ENCODE results near the gene POC1A.

POC1A gene

DNA sequence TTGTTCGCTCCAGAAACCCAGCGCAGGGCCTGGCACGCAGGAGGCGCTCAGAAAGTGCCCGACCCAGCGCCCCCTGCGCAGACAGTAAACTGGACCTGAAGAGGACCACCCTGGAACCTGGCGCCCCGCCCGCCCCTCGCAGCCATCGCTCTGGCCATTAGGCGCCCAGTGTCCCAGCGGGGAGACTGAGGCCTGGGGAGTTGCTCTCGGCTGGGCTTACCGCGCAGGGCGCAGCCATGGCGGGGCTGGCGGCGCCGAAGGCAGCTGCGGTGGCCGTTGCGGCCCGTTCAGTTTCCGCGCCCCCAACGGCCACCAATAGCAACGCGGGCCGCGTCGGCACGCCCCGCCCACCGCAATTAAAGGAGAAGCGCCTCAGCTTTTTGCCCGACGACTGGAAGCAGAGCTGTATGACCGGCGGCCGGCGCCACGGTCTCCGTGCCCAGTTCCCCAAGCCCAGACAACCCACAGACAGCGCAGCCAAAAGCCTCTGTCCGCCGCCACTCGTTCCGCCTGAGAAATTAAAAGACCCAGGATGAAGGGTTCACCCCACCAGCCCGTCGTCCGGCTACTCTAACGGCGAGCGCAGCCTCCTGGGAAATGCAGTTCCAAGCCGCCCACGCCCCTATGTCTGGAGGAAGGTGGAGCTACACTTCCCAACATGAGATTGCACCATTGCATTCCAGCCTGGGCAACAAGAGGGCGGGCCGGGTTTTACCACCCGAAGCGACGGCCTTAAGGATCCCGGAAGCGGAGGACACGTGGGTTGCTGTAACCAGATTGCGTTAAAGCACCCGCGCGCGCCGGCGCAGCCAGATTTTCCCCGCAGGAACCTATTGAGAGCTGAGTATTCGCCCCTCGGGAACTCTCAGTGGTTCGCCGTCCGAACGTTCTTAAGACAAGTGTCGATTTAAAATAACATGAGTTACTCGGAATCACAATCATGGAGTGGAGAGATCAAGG, at the start of gene POC1A:
TSS of gene POC1A (minus strand) at position 289 of the 960 bp plus-strand sequence. CDS start at position 238, 51 bp downstream.
- Histone ChIP-seq H3K9ac (ENCODE audit: low read length in 2 of 2) (peak within 1 kb of the TSS; percentile 86), H3K4me1 (ENCODE audit: control insufficient read depth, insufficient read depth, low read length) (peaks cover 12% of the 10 kb centered on the region), H3K4me3 (ENCODE audit: low read length in 2 of 2) (peak within 1 kb of the TSS; percentile 70 to 85), H3K36me3 (ENCODE audit: control insufficient read depth in 2 of 2, insufficient read depth in 2 of 2, low read length in 2 of 2) (no peaks in the 10 kb centered on the region), H3K9me3 (ENCODE audit: control insufficient read depth in 2 of 2, low read length in 2 of 2) (no peaks in the 10 kb centered on the region), H3K27me3 (ENCODE audit: control insufficient read depth in 1 of 2, insufficient read depth in 2 of 2, low read length in 2 of 2) (no peaks in the 10 kb centered on the region), H3K27ac (ENCODE audit: low read length) (peak within 1 kb of the TSS; percentile 73)

DNA sequence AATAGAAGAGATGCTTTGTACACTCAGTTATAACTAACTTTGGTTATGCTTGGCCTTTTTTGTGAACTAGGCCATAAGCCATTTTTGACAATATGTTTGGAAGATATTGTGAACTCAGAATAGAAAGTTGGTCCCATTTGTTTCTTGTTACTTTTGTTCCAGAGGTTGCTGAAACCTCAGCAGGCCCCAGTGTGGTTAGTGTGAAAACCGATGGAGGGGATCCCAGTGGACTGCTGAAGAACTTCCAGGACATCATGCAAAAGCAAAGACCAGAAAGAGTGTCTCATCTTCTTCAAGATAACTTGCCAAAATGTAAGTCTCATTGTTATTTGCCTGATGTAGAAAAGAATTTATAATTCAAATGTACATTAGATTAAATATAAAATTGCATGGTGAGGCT, 49.5 kb upstream of the POC1A start:
- Histone ChIP-seq H3K27me3 (ENCODE audit: control insufficient read depth in 1 of 2, insufficient read depth in 2 of 2, low read length in 2 of 2) (no peaks in the 10 kb centered on the region), H3K36me3 (ENCODE audit: control insufficient read depth in 2 of 2, insufficient read depth in 2 of 2, low read length in 2 of 2) (peaks cover 57 to 61% of the 10 kb centered on the region in 2 donors), H3K27ac (ENCODE audit: low read length) (no peak overlapping the region), H3K9ac (ENCODE audit: low read length in 2 of 2) (no peak overlapping the region), H3K4me3 (ENCODE audit: low read length in 2 of 2) (no peak overlapping the region), H3K9me3 (ENCODE audit: control insufficient read depth in 2 of 2, low read length in 2 of 2) (no peaks in the 10 kb centered on the region), H3K4me1 (ENCODE audit: control insufficient read depth, insufficient read depth, low read length) (peaks cover 6% of the 10 kb centered on the region)

DNA sequence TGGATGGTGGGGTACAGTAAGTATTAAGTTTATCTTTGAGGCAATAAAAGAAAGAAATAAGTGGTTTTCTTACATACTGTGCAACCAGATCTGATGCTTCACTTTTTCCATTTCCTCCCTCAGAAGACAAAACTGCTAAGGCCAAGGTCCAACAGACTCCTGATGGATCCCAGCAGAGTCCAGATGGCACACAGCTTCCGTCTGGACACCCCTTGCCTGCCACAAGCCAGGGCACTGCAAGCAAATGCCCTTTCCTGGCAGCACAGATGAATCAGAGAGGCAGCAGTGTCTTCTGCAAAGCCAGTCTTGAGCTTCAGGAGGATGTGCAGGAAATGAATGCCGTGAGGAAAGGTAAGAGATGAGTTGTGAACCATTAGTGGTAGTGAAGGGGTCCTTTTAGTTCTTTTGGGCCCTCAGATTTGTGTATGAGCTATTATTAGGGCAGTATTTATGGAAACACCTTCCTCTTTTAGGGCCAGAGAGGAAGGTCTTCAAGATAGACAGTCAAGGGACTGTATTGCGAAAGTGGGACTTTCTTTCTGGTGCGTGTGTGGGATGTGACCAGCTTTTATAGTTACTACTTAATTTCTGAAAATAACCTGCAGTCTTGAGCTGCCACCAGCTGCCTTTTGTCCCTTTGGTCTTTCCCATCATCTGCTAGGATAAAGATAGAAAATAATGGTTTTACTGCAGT, 48.3 kb upstream of the POC1A start:
- H3K36me3 ChIP-seq (ENCODE audit: control insufficient read depth in 2 of 2, insufficient read depth in 2 of 2, low read length in 2 of 2): peaks cover 45 to 49% of the 10 kb centered on the region in 2 donors
- H3K4me3 ChIP-seq (ENCODE audit: low read length in 2 of 2): no peak overlapping the region
- no peak overlapping the region for H3K9ac ChIP-seq (ENCODE audit: low read length in 2 of 2)
- no peak overlapping the region for H3K27ac ChIP-seq (ENCODE audit: low read length)
- H3K9me3 ChIP-seq (ENCODE audit: control insufficient read depth in 2 of 2, low read length in 2 of 2): no peaks in the 10 kb centered on the region
- H3K27me3 ChIP-seq (ENCODE audit: control insufficient read depth in 1 of 2, insufficient read depth in 2 of 2, low read length in 2 of 2): no peaks in the 10 kb centered on the region
- peaks cover 12% of the 10 kb centered on the region for H3K4me1 ChIP-seq (ENCODE audit: control insufficient read depth, insufficient read depth, low read length)

DNA sequence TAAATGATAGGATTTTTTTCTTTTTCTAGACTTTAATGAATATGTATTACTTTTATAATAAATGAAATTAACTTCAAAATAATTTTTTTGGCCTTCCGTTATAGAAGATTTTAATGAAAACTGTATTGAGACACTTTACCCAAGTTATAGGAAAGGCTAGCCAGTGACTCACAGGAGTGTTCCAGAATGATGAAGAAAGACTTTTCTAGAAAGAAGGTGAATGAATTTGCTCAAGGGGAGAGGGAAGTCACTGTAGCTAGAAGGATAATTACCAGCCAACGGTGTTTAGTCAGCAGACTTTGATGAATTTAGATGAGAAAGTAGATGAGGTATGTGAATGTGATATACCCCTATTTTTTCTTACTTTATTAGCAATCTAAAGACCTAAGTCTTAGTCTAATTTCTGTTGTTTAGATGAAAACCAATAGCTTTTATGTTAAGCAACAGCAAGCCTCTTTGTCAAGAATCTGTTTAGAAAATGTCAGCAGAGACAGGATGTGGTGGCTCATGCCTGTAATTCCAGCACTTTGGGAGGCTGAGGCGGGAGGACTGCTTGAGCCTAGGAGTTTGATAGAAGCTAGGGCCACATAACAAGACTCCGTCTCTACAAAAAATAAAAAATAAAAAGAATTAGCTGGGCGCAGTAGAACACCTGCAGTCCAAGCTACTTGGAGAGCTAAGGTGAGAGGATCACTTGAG, 46.9 kb upstream of the POC1A start:
- Histone ChIP-seq H3K9ac (ENCODE audit: low read length in 2 of 2) (no peak overlapping the region), H3K27ac (ENCODE audit: low read length) (no peak overlapping the region), H3K9me3 (ENCODE audit: control insufficient read depth in 2 of 2, low read length in 2 of 2) (no peaks in the 10 kb centered on the region), H3K36me3 (ENCODE audit: control insufficient read depth in 2 of 2, insufficient read depth in 2 of 2, low read length in 2 of 2) (peaks cover 37 to 43% of the 10 kb centered on the region in 2 donors), H3K4me3 (ENCODE audit: low read length in 2 of 2) (no peak overlapping the region), H3K27me3 (ENCODE audit: control insufficient read depth in 1 of 2, insufficient read depth in 2 of 2, low read length in 2 of 2) (no peaks in the 10 kb centered on the region), H3K4me1 (ENCODE audit: control insufficient read depth, insufficient read depth, low read length) (peaks cover 24% of the 10 kb centered on the region)

DNA sequence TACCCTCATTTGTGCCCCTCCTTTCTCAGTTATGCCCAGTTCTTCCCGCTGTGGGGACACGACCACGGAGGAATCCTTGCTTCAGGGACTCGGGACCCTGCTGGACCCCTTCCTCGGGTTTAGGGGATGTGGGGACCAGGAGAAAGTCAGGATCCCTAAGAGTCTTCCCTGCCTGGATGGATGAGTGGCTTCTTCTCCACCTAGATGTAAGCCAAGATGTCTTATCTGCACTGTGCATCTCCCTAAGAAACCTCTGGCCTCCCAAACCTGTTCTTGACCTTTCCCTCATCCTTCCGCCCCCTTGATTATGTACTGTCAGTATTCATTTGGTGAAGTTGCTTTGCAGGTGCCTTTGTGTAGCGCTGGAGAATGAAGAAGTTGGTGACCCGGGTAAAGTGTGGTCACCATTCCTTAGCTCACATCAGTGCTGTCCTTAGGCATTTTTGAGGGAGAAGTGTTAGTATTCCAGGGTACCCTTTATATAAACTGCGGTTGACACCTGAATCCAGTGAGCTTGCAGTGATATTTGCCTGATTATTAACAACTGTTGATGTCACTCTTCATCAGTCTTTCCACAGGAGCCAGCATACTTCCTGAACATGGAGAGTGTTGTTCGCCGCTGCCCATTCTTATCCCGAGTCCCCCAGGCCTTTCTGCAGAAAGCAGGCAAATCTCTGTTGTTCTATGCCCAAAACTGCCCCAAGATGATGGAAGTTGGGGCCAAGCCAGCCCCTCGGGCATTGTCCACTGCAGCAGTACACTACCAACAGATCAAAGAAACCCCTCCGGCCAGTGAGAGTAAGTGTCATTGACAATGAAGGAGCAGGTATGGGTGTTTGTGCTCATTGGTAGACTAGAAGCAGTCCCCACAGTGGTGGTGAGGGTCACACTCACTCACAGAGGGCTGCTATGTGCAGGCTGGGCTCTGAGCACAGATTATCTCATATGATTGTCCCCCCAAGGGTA, 44.7 kb upstream of the POC1A start:
- Histone ChIP-seq H3K9me3 (ENCODE audit: control insufficient read depth in 2 of 2, low read length in 2 of 2) (no peaks in the 10 kb centered on the region), H3K4me3 (ENCODE audit: low read length in 2 of 2) (peak overlapping the region; percentile 83 to 91), H3K9ac (ENCODE audit: low read length in 2 of 2) (peak overlapping the region; percentile 85), H3K27me3 (ENCODE audit: control insufficient read depth in 1 of 2, insufficient read depth in 2 of 2, low read length in 2 of 2) (no peaks in the 10 kb centered on the region), H3K27ac (ENCODE audit: low read length) (peak overlapping the region; percentile 49), H3K36me3 (ENCODE audit: control insufficient read depth in 2 of 2, insufficient read depth in 2 of 2, low read length in 2 of 2) (peaks cover 18 to 21% of the 10 kb centered on the region in 2 donors), H3K4me1 (ENCODE audit: control insufficient read depth, insufficient read depth, low read length) (peaks cover 39% of the 10 kb centered on the region)

DNA sequence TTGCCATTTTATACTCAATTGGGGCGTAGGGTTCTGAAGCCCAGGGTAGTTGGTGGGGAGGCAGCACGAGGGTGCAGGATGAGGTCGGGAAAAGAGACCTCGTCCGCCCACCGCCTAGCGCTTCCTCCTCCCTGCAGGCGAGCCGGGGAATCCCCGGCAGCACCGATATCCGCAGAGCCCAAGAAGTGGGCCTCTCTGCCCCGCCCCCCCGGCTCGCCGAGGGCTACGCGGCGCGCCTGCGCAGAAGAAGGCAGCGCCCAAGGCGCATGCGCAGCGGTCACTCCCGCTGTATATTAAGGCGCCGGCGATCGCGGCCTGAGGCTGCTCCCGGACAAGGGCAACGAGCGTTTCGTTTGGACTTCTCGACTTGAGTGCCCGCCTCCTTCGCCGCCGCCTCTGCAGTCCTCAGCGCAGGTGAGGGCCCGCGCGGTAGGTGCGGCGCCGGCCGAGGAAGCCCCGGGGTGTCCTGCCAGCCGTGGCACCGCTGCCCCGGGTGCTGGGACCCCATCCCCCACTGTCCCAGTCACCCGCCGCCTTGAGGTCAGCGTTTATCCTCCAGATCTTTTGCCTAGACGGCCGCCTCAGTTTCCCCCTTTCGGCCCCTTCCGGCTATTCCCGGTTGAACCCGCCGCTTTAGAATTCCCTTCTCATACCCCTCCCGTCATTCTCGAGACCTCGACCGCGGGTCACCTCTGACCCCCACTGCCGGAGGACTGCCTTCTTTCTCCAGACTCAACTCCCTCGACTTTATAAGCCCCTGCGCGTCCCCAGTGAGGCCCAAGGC, 43.8 kb upstream of the POC1A start, which contains the start of gene ALAS1:
TSS of gene ALAS1 (plus strand) at position 319 of the 784 bp plus-strand sequence. CDS start 1,082 bp downstream, outside the sequence.
- Histone ChIP-seq H3K27me3 (ENCODE audit: control insufficient read depth in 1 of 2, insufficient read depth in 2 of 2, low read length in 2 of 2) (no peaks in the 10 kb centered on the region), H3K36me3 (ENCODE audit: control insufficient read depth in 2 of 2, insufficient read depth in 2 of 2, low read length in 2 of 2) (peaks cover 12 to 14% of the 10 kb centered on the region in 2 donors), H3K4me1 (ENCODE audit: control insufficient read depth, insufficient read depth, low read length) (peaks cover 44% of the 10 kb centered on the region), H3K4me3 (ENCODE audit: low read length in 2 of 2) (peak within 1 kb of the TSS; percentile 83 to 91), H3K9me3 (ENCODE audit: control insufficient read depth in 2 of 2, low read length in 2 of 2) (no peaks in the 10 kb centered on the region), H3K9ac (ENCODE audit: low read length in 2 of 2) (peak within 1 kb of the TSS; percentile 85), H3K27ac (ENCODE audit: low read length) (peak within 1 kb of the TSS; percentile 49)

DNA sequence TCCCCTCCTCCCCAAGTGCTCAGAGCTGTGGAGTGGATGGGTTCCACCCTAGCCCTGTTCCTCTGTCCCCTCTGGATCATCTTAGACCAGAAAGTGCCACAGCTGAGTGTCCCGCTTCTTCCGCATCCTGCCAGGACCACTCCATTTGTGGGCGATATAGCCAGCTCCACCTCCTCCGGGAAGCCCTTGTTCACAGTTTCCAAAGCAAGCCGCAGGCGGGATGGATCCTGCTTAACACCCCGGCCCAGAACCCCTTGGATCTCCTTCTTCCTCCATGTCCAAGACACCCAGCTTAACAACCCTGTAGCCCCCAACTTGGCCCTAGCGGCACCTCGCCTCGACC, 43.2 kb upstream of the POC1A start:
- peak overlapping the region; percentile 49 for H3K27ac ChIP-seq (ENCODE audit: low read length)
- H3K36me3 ChIP-seq (ENCODE audit: control insufficient read depth in 2 of 2, insufficient read depth in 2 of 2, low read length in 2 of 2): peaks cover 8 to 9% of the 10 kb centered on the region in 2 donors
- peak overlapping the region; percentile 12 to 64 for H3K9ac ChIP-seq (ENCODE audit: low read length in 2 of 2)
- no peaks in the 10 kb centered on the region for H3K27me3 ChIP-seq (ENCODE audit: control insufficient read depth in 1 of 2, insufficient read depth in 2 of 2, low read length in 2 of 2)
- H3K4me3 ChIP-seq (ENCODE audit: low read length in 2 of 2): peak overlapping the region; percentile 83 to 91
- H3K4me1 ChIP-seq (ENCODE audit: control insufficient read depth, insufficient read depth, low read length): peaks cover 50% of the 10 kb centered on the region
- no peaks in the 10 kb centered on the region for H3K9me3 ChIP-seq (ENCODE audit: control insufficient read depth in 2 of 2, low read length in 2 of 2)

DNA sequence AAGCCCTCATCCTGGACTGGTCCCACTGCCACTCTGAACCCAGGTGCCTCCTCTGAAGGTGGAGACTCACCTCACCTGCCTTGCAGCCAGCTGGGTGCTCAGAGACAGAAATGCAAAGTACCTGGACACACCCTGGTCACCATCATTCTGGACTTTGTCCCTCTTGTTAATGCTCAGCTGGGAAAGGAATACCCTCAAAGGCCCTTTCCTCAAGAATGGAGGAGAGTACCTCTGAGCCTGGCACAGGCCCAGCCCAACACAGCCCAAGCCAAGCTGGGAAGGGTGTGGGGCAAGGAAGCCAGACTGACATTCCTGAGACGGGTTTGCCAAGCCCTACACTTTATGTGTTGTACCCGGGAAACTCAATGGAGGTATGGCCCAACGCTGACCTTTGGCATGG, 42.8 kb upstream of the POC1A start:
- Histone ChIP-seq H3K27me3 (ENCODE audit: control insufficient read depth in 1 of 2, insufficient read depth in 2 of 2, low read length in 2 of 2) (no peaks in the 10 kb centered on the region), H3K4me3 (ENCODE audit: low read length in 2 of 2) (peak overlapping the region in 1 of 2 donors; percentile 91), H3K4me1 (ENCODE audit: control insufficient read depth, insufficient read depth, low read length) (peaks cover 50% of the 10 kb centered on the region), H3K9me3 (ENCODE audit: control insufficient read depth in 2 of 2, low read length in 2 of 2) (no peaks in the 10 kb centered on the region), H3K36me3 (ENCODE audit: control insufficient read depth in 2 of 2, insufficient read depth in 2 of 2, low read length in 2 of 2) (peaks cover 4 to 6% of the 10 kb centered on the region in 2 donors), H3K27ac (ENCODE audit: low read length) (peak overlapping the region; percentile 11), H3K9ac (ENCODE audit: low read length in 2 of 2) (peak overlapping the region in 1 of 2 donors; percentile 12)

DNA sequence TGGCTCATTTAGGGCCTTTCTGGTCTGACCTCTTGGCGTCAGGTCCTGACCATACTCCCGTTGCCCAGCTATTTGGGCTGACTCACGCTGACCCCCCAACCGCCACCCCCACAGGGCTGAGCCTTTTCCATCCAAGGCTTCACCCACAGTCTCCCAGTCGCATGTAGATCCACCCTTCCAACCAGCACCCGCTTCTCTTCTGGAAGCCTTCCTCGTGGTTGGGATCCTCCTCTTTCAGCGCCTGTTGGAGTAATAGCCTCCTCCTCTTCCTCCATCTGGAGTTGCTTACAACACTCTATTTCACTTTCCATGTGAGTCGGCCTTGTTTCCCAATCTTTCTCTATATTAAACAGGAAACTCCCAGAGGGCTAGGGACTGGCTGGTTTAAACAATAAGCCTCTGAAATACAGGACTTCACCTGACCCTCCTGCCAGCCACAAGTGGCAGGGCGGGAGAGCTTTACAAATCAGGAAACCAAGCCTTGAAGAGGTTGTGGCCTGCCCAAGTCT, 41.7 kb upstream of the POC1A start:
- no peaks in the 10 kb centered on the region for H3K36me3 ChIP-seq (ENCODE audit: control insufficient read depth in 2 of 2, insufficient read depth in 2 of 2, low read length in 2 of 2)
- peaks cover 53% of the 10 kb centered on the region for H3K4me1 ChIP-seq (ENCODE audit: control insufficient read depth, insufficient read depth, low read length)
- no peaks in the 10 kb centered on the region for H3K27me3 ChIP-seq (ENCODE audit: control insufficient read depth in 1 of 2, insufficient read depth in 2 of 2, low read length in 2 of 2)
- H3K4me3 ChIP-seq (ENCODE audit: low read length in 2 of 2): no peak overlapping the region
- H3K27ac ChIP-seq (ENCODE audit: low read length): peak overlapping the region; percentile 11
- no peak overlapping the region for H3K9ac ChIP-seq (ENCODE audit: low read length in 2 of 2)
- H3K9me3 ChIP-seq (ENCODE audit: control insufficient read depth in 2 of 2, low read length in 2 of 2): no peaks in the 10 kb centered on the region

Measured in stomach smooth muscle (tissue), 2 donors.